ENCODE data around the gene AIFM3.
"Not testable (repeated sequence)": the region's sequence is repeated elsewhere in the genome, so short reads cannot be mapped to it uniquely, and the experiment has no call there.

Gene AIFM3

GRCh38 chr22:20942203-20942902 is 24.7 kb upstream of the AIFM3 start:
- not testable (repeated sequence) for DNase-seq (ENCODE audit: low spot score)

- no peak for DNase-seq (ENCODE audit: low spot score)
Measured at GRCh38 chr22:20943104-20943933, 23.7 kb upstream of the AIFM3 start.

- DNase-seq (ENCODE audit: low spot score) = no peak
Measured at GRCh38 chr22:20944042-20944441, 23.0 kb upstream of the AIFM3 start.

GRCh38 chr22:20945578-20945934 is 21.5 kb upstream of the AIFM3 start:
- DNase-seq (ENCODE audit: low spot score) = no peak

DNA sequence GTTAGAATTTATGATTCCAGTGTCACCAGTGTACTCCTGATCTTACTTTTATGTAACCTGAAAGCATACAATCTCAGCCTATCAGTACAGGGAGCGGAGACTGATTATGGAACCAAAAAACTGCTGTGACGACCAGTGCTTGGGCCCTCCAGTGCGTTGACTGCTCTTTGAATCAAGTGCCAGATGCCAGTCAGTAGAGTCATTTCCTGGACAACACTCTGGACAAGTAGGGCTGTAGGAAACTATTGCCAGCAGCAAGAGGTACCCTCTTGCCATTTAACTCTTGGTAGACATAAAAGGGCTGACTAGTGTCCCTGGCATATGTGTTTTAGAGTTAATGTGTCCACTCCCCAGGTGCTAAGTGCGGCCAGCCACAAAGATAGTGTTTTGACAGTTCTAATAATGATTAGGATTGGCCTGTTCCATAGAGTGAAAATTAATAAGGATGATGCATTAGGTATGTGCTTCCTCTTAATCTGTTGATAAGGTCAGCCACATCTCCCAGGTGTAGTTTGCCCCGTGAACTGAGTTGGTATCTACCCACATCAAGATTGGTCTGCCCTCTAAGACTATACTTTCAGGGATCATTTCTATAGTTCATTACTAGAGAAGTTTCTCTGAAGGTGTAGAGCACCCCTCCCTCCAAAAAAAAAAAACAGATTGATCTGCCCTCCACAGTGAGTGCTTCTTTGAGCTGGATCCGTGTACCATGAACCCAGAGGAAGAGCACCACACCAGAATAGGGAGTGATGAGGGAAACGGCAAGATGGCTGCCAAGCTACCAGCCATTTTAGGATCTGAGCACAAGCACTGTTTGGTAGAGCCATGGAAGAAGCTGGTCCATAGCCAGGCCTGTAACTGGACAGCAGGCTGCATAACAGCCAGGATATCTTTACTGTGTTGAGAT is 20.7 kb upstream of the AIFM3 start:
- DNase-seq (ENCODE audit: low spot score) = no peak

DNA sequence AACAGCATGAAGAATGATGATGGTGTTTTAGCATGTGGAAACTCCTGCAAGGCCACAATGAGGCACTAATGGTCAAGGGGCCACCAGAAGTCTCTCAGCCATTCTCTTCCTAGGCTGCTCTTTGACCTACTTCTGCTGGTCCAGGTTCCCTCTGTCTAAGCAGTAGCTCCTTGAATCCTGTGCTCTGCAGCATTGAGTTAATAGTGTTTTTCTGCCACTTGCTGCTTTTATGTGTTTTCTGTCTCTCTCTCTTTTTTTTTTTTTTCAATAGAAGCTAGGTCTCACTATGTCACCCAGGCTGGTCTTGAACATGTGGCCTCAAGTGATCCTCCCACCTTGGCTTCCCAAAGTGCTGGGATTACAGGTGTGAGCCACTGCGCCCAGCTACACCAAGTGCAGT is 20.1 kb upstream of the AIFM3 start:
- DNase-seq (ENCODE audit: low spot score) = no peak

DNA sequence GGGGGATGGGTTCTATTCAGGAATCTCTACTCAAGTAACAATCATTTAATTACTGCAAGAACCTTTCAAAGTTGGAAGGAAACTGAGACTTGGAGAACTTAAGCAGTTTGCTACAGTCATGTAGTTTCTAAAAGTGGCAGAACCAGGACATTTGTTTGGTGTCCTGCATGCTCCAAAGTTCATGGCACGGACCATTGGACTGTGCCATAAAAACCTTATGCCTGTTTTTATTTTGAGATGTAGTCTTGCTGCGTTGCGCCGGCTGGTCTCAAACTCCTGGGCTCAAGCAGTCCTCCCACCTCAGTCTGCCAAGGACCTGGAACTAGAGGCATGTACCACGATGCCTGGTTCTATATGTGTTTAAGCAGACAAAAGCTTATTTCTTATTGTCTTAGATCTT is 18.6 kb upstream of the AIFM3 start:
- DNase-seq (ENCODE audit: low spot score) = no peak

DNA sequence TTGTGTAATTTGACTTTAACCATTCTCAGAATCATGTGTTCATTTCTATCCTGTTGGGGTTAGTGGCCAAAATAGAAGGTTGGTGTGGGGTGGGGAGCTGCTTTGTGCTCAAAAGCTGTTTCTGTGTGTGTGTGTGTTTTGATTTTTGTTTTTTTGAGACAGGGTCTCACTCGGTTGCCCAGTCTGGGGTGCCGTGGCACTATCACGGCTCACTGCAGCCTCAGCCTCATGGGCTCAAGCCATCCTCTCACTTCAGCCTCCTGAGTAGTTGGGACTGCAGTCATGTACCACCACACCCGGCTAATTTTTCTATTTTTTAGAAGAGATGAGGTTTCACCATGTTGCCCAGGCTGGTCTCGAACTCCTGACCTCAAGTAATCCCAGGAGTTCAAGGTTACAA is 18.1 kb upstream of the AIFM3 start:
- no peak for DNase-seq (ENCODE audit: low spot score)

GRCh38 chr22:20949698-20950183 is 17.3 kb upstream of the AIFM3 start:
- DNase-seq (ENCODE audit: low spot score) = no peak

- DNase-seq (ENCODE audit: low spot score) = no peak
Measured at GRCh38 chr22:20951151-20951931, 15.7 kb upstream of the AIFM3 start.

- DNase-seq (ENCODE audit: low spot score) = no peak
Measured at GRCh38 chr22:20951932-20952380, 15.1 kb upstream of the AIFM3 start.

DNA sequence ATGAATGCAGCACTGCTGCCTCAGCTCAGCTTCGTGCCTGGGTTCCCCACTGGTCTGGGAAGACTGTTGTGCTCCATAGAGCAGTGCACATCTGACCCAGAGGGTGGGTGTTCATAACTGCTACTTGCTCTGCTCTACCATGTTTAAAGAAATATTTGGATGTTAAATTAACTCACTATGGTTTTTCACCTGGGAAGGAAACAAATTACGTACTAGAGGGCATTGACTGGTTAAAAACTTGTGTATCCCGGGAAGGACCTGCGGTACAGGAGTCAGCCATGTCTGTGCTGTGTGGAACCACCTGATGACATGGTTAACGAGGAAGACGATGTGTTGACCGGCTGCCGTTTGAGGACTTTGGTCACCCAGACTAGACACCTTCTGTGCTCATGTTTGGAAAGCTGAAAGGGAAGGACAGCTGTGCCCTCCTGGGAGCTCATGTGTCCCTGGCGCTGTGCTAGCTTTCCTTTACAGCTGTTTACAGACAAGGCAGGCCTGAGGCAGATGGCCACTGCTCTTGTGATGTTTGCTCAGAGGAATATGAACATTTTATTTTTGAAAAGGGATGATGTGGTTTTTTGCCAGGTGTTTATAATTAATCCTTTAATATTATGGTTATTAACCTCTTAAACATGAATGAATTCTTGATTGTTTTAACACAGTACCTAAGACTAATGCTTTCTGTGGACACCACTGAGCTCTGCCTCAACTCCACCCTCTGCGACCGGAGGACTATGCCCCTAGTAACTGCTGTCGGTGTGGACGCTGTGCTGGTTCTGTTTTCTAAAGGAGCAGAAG is 14.3 kb upstream of the AIFM3 start:
- DNase-seq (ENCODE audit: low spot score) = no peak

DNA sequence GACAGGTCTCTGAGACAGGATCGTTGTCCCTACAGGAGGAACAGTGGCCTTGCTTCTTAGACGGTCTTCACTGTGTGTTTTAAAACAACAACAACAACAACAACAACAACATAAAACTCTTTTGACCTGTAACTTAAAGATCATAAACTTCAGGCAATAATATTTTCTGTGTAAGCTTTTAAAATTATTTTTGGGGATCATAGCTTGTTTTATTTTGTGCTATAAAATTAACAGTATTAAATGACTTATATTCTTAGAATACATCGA is 13.8 kb upstream of the AIFM3 start:
- no peak for DNase-seq (ENCODE audit: low spot score)

- no peak for DNase-seq (ENCODE audit: low spot score)
Measured at GRCh38 chr22:20953668-20954500, 13.2 kb upstream of the AIFM3 start.

DNA sequence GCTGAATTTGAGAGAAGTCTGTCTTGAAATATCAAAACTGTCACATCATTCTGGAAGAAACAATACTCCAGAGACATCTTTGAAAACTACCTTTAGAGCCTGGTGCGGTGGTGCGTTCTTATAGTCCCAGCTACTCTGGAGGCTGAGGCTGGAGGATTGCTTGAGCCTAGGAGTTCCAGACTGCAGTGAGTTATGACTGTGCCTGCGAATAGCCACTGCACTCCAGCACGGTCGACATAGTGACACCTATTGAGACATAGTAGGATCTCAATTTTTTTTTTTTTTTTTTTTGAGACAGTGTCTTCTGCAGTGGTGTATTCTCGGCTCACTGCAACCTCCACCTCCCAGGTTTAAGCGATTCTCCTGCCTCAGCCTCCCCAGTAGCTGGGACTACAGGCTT is 11.5 kb upstream of the AIFM3 start:
- DNase-seq (ENCODE audit: low spot score) = no peak

- no peak for DNase-seq (ENCODE audit: low spot score)
Measured at GRCh38 chr22:20956258-20957101, 10.6 kb upstream of the AIFM3 start.

- DNase-seq (ENCODE audit: low spot score) = no peak
Measured at GRCh38 chr22:20957102-20957682, 9.9 kb upstream of the AIFM3 start.

GRCh38 chr22:20957683-20958431 is 9.2 kb upstream of the AIFM3 start:
- DNase-seq (ENCODE audit: low spot score) = no peak

Data from hepatic stellate cell (primary cell).